GM12892 (cell line): ENCODE measurements around the gene NAA38.

Source experiments
- POLR2A ChIP-seq: IDR thresholded peaks from 2 replicates; pipeline ENCODE4 v1.6.1; 2011; ENCODE audit warnings: low read depth, low read length, control low read depth
- POLR2AphosphoS5 ChIP-seq: IDR thresholded peaks from 2 replicates; pipeline ENCODE4 v1.6.1; 2011; ENCODE audit warnings: low read depth, low read length, control low read depth

GRCh38 chr17:7836596-7837407, 20.6 kb downstream of the NAA38 start:
- TF ChIP-seq POLR2AphosphoS5 (no peak), POLR2A (no peak)
